T-helper 1 cell treated with Interleukin-12 subunit alpha and Interleukin-12 subunit beta and Interleukin-4 antibody, amounts not matched to agents 30 μg/mL and 1 μg/mL, for 36 hours (primary cell): ENCODE data around the gene HIPK1.

Experiments used
- H3K27ac Mint-ChIP-seq: one replicate; pipeline ENCODE4 v1.8.0; 2021; ENCODE audit warnings: mild to moderate bottlenecking, mixed read lengths
- H3K27me3 Mint-ChIP-seq: one replicate; pipeline ENCODE4 v1.8.0; 2021; ENCODE audit warnings: low read depth, mixed read lengths
- H3K36me3 Mint-ChIP-seq: one replicate; pipeline ENCODE4 v1.8.0; 2021; ENCODE audit warnings: low read depth, mixed read lengths
- H3K4me1 Mint-ChIP-seq: one replicate; pipeline ENCODE4 v1.8.0; 2021; ENCODE audit warnings: low read depth, mixed read lengths
- H3K4me3 Mint-ChIP-seq: one replicate; pipeline ENCODE4 v1.8.0; 2021; ENCODE audit warnings: mild to moderate bottlenecking, moderate library complexity, mixed read lengths
- H3K9me3 Mint-ChIP-seq: one replicate; pipeline ENCODE4 v1.8.0; 2021; ENCODE audit warnings: mixed read lengths

The HIPK1 gene

DNA sequence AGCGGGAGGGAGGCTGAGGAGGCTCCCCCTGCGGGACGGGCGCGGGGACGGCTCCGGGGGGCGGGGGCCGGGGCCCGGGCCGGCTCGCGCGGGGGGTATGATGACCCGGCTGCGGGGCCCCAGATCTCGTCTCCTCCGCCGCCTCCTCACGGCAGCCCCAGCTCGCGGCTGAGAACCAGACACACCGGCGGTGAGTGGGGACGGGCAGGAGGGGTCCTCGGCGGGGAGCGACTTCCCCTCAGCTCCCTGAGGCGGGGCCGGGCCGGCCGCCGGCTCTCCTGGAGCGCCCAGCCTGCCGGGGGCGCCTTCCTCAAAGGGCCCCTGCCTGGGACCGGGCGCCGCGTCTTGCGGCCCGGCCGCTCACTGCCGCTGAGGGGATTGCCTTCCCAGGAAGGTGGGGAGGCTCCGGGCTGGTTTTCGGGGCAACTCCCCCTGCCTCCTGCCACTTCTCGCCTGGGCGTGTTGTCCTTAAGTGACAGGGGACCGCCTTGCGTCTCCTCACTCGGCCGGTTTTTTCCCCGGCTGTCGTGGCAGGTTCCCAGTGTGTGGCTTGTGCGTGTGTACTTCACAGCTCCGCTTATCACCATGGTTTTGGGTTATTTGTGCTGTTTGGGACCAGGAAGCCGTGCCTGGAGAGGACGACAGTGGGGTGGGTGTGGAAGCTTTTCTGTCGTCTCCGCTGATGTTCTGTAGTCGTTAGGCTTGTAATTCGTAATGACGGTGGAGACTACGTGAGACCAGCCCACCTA is 800 bp downstream of the HIPK1 start:
- H3K9me3 Mint-ChIP-seq, result no peaks in the 10 kb centered on the region
- H3K4me3 Mint-ChIP-seq, result peak overlapping the region; percentile 97
- H3K4me1 Mint-ChIP-seq, result peaks cover 49% of the 10 kb centered on the region
- H3K36me3 Mint-ChIP-seq, result peaks cover 13% of the 10 kb centered on the region
- H3K27ac Mint-ChIP-seq, result peak overlapping the region; percentile 95
- no peaks in the 10 kb centered on the region for H3K27me3 Mint-ChIP-seq

DNA sequence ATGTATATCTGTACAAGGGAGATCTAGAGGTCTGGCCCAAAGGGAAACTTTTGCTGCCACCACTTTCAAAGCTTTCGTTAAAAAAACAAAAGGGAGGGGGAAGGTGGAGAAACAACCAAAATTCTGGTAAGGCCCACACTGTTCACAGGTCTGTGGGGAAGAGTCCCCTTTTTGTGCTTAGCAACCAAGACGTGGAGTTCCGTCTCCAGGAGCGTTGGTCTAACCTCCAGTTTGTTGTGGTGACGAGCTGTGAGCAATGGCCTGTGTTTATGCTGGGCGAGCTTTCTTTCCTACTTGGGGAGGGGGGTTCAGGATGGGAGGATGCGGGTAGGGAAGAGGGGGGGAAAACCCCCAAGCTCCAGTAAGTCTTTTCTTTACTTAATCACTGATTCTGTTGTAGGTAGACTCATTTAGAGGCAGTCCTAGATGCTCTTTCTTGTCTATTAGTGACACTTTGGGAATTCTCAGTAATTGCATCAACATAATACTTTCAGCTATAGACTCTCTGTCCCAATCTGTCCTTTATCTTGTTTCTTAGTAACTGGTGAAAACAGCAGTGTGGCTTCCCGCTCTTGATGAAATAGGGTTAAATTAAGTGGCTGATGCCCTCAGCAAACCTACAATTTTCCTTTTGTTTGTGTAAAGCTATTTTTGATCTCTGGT is 1.5 kb downstream of the HIPK1 start:
- H3K27me3 Mint-ChIP-seq, result no peaks in the 10 kb centered on the region
- H3K9me3 Mint-ChIP-seq, result no peaks in the 10 kb centered on the region
- peaks cover 17% of the 10 kb centered on the region for H3K36me3 Mint-ChIP-seq
- H3K4me1 Mint-ChIP-seq, result peaks cover 52% of the 10 kb centered on the region
- H3K4me3 Mint-ChIP-seq, result peak overlapping the region; percentile 97
- peak overlapping the region; percentile 95 for H3K27ac Mint-ChIP-seq

DNA sequence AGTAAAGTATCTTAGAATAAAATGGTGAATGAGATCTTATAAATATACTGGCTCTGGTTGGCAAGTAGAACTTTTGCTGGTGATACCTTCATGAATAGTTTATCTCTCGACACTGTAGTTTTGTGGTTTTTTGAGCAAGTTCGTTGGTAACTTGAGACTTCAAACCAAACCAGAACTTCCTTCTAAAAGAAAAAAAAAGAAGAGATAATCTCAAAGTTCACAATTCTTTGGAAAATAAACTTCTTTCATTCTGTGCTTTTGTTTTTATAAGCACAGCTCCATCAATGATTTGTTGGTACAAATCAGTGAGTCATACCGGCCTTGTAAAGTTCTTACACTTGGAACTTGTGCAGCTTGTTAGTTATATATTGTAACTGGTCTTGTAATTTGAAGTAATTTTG is 2.3 kb downstream of the HIPK1 start:
- H3K36me3 Mint-ChIP-seq, result peaks cover 20% of the 10 kb centered on the region
- H3K4me1 Mint-ChIP-seq, result peaks cover 56% of the 10 kb centered on the region
- peak overlapping the region; percentile 95 for H3K27ac Mint-ChIP-seq
- no peaks in the 10 kb centered on the region for H3K9me3 Mint-ChIP-seq
- peak overlapping the region; percentile 97 for H3K4me3 Mint-ChIP-seq
- no peaks in the 10 kb centered on the region for H3K27me3 Mint-ChIP-seq

DNA sequence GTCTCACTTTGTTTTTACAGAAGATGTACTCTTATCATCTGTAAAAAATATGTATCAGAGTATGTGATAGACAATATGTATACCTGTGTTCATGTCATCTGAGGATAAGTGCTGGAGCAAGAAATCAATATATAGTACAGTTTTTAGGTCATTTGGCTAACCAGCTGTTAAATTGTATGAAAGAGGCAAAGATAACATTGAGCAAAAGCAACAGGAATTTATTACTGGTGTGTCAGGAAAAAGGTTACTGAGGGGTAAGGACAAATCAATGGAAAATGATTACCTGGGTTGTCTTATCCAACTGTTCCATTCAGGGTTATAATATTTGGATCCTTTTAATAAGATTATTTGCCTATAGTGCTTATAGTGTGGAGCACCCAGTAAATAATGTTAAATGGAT is 4.9 kb downstream of the HIPK1 start:
- Mint-ChIP-seq H3K27me3 (no peaks in the 10 kb centered on the region), H3K27ac (no peak overlapping the region), H3K9me3 (no peaks in the 10 kb centered on the region), H3K4me1 (peaks cover 57% of the 10 kb centered on the region), H3K36me3 (peaks cover 26% of the 10 kb centered on the region), H3K4me3 (no peak overlapping the region)

DNA sequence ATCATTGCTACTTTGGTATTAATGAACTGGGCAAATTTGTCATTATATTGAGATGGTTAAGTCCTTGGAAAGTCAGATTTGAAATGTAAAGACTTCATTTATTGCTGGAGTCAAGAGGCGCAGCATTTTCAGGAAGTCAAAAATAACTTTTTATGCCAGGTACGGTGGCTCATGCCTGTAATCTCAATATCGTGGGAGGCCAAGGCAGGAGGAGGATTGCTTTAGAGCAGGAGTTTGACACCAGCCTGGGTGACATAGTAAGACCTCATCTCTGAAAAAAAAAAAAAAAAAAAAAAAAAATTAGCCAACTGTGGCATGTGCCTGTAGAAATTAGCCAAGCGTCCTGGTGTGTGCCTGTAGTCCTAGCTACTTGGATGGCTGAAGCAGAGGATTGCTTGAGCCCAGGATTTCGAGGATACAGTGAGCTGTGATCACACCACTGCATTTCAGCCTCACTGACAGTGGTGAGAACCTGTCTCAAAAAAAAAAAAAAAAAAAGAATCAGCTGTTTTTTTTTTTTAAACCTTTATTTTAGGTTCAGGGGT is 5.5 kb downstream of the HIPK1 start:
- Mint-ChIP-seq H3K36me3 (peaks cover 28% of the 10 kb centered on the region), H3K4me3 (no peak overlapping the region), H3K27ac (no peak overlapping the region)

DNA sequence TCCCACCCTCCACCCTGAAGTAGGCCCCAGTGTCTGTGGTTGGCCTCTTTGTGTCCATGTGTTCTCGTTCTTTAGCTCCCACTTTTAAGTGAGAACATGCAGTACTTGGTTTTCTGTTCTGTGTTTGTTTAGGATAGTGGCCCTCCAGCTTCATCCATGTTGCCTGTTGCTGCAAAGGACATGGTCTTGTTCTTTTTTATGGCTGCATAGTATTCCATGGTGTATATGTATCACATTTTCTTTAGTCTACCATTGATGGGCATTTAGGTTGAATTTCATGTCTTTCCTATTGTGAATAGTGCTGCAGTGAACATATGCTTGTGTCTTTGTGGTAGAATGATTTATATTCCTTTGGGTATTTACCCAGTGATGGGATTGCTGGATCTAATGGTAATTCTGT is 6.1 kb downstream of the HIPK1 start:
- no peak overlapping the region for H3K27ac Mint-ChIP-seq
- H3K9me3 Mint-ChIP-seq, result no peaks in the 10 kb centered on the region
- peaks cover 28% of the 10 kb centered on the region for H3K36me3 Mint-ChIP-seq
- H3K27me3 Mint-ChIP-seq, result no peaks in the 10 kb centered on the region
- H3K4me3 Mint-ChIP-seq, result no peak overlapping the region
- peaks cover 68% of the 10 kb centered on the region for H3K4me1 Mint-ChIP-seq

More for the DNA sequence above, 5.5 kb downstream of the HIPK1 start:
- Mint-ChIP-seq H3K4me1 (peaks cover 63% of the 10 kb centered on the region), H3K9me3 (no peaks in the 10 kb centered on the region), H3K27me3 (no peaks in the 10 kb centered on the region)

DNA sequence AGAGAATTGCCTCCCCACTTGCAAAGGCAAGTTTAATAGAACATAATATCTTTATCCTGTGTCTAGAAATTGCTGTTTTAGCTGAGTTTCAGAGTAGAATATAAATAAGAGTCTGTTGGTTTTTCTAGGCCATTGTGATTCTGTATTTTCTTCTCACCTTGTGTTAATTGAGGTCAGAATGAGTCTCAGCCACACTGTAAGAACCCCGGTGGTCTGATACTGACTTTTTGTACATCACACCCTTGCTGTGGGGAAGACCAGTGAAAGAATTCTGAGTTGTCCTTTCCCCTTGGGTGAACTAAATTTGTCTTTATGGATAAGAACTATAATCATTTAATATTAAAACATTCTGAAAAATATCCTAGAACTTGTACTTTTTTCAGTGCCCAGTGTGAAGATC is 6.8 kb downstream of the HIPK1 start:
- H3K9me3 Mint-ChIP-seq, result no peaks in the 10 kb centered on the region
- H3K4me1 Mint-ChIP-seq, result peaks cover 69% of the 10 kb centered on the region
- H3K27ac Mint-ChIP-seq, result no peak overlapping the region
- H3K4me3 Mint-ChIP-seq, result no peak overlapping the region
- H3K36me3 Mint-ChIP-seq, result peaks cover 36% of the 10 kb centered on the region
- H3K27me3 Mint-ChIP-seq, result no peaks in the 10 kb centered on the region

DNA sequence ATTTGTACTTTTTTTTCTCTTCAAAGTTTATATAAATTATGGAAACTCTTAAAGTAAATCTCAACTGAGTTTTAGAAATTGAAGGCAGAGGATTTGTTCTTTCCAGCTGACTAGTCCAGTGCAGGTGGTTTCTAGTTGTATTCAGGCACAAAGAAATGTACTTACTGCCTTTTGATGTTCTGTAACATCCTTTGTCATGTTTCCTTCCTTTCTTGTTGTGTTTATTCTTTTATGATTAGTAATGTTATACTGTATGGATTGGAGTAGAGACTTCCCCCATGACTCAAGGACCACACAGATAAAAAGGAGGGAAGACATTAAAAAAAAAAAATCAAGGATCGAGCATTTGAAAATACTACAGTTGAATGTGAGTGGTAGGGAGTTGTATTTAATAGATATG is 8.0 kb downstream of the HIPK1 start:
- no peaks in the 10 kb centered on the region for H3K27me3 Mint-ChIP-seq
- H3K4me3 Mint-ChIP-seq, result peak overlapping the region; percentile 32
- H3K4me1 Mint-ChIP-seq, result peaks cover 65% of the 10 kb centered on the region
- no peaks in the 10 kb centered on the region for H3K9me3 Mint-ChIP-seq
- peak overlapping the region; percentile 42 for H3K27ac Mint-ChIP-seq
- H3K36me3 Mint-ChIP-seq, result peaks cover 41% of the 10 kb centered on the region

DNA sequence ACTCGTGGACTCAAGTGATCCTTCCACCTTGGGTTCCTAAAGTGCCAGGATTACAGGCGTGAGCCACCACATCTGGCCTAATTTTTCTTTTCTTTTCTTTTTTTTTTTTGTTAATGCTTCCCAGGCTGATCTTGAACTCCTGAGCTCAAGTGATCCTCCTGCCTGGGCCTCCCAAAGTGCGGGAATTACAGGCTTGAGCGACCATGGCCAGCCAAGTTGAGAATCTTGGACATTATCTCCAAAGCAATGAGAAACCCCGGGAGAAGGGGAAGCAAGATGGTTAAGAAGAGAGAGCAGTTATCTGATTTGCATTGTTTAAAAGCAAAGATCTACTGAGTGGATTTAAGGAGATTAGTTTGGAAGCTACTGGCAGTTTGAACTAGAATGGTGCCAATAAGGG is 9.1 kb downstream of the HIPK1 start:
- Mint-ChIP-seq H3K27ac (peak overlapping the region; percentile 69), H3K4me3 (no peak overlapping the region), H3K36me3 (peaks cover 39% of the 10 kb centered on the region), H3K9me3 (peaks cover 1% of the 10 kb centered on the region), H3K27me3 (no peaks in the 10 kb centered on the region), H3K4me1 (peaks cover 59% of the 10 kb centered on the region)

DNA sequence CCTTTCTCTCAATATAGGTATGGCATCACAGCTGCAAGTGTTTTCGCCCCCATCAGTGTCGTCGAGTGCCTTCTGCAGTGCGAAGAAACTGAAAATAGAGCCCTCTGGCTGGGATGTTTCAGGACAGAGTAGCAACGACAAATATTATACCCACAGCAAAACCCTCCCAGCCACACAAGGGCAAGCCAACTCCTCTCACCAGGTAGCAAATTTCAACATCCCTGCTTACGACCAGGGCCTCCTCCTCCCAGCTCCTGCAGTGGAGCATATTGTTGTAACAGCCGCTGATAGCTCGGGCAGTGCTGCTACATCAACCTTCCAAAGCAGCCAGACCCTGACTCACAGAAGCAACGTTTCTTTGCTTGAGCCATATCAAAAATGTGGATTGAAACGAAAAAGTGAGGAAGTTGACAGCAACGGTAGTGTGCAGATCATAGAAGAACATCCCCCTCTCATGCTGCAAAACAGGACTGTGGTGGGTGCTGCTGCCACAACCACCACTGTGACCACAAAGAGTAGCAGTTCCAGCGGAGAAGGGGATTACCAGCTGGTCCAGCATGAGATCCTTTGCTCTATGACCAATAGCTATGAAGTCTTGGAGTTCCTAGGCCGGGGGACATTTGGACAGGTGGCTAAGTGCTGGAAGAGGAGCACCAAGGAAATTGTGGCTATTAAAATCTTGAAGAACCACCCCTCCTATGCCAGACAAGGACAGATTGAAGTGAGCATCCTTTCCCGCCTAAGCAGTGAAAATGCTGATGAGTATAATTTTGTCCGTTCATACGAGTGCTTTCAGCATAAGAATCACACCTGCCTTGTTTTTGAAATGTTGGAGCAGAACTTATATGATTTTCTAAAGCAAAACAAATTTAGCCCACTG is 11.5 kb downstream of the HIPK1 start:
- peaks cover 49% of the 10 kb centered on the region for H3K4me1 Mint-ChIP-seq
- no peaks in the 10 kb centered on the region for H3K27me3 Mint-ChIP-seq

DNA sequence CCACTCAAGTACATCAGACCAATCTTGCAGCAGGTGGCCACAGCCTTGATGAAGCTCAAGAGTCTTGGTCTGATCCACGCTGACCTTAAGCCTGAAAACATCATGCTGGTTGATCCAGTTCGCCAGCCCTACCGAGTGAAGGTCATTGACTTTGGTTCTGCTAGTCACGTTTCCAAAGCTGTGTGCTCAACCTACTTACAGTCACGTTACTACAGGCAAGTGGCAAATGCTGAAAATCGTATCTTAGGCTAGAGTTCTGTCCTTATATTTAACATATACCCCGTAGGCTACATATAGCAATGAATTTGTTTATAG is 12.1 kb downstream of the HIPK1 start:
- peaks cover 45% of the 10 kb centered on the region for H3K36me3 Mint-ChIP-seq
- peak overlapping the region; percentile 90 for H3K27ac Mint-ChIP-seq
- peaks cover 48% of the 10 kb centered on the region for H3K4me1 Mint-ChIP-seq
- H3K27me3 Mint-ChIP-seq, result no peaks in the 10 kb centered on the region
- peaks cover 3% of the 10 kb centered on the region for H3K9me3 Mint-ChIP-seq
- no peak overlapping the region for H3K4me3 Mint-ChIP-seq

More for the DNA sequence above, 11.5 kb downstream of the HIPK1 start:
- Mint-ChIP-seq H3K4me3 (peak overlapping the region; percentile 67), H3K9me3 (peaks cover 3% of the 10 kb centered on the region), H3K36me3 (peaks cover 46% of the 10 kb centered on the region), H3K27ac (peak overlapping the region; percentile 90)

DNA sequence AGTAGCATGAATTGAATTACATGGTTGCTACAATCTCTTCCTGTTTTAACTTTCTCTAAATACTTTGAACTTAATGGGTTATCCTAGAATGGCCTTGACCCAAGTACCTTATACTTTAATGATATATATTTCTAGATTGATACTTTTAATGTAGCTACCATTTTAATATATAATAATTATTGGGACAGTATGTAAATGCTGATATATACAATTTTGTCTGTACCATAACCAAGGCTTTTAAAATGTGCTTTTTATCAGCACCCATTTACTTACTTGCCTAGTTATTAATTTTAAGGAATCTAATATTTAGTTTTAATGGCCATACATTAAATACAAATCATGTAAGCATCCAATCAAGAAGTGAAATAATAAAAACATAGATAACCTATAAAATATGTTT is 13.4 kb downstream of the HIPK1 start:
- Mint-ChIP-seq H3K27me3 (no peaks in the 10 kb centered on the region), H3K4me1 (peaks cover 55% of the 10 kb centered on the region), H3K9me3 (peaks cover 3% of the 10 kb centered on the region), H3K4me3 (no peak overlapping the region), H3K36me3 (peaks cover 41% of the 10 kb centered on the region), H3K27ac (no peak overlapping the region)

DNA sequence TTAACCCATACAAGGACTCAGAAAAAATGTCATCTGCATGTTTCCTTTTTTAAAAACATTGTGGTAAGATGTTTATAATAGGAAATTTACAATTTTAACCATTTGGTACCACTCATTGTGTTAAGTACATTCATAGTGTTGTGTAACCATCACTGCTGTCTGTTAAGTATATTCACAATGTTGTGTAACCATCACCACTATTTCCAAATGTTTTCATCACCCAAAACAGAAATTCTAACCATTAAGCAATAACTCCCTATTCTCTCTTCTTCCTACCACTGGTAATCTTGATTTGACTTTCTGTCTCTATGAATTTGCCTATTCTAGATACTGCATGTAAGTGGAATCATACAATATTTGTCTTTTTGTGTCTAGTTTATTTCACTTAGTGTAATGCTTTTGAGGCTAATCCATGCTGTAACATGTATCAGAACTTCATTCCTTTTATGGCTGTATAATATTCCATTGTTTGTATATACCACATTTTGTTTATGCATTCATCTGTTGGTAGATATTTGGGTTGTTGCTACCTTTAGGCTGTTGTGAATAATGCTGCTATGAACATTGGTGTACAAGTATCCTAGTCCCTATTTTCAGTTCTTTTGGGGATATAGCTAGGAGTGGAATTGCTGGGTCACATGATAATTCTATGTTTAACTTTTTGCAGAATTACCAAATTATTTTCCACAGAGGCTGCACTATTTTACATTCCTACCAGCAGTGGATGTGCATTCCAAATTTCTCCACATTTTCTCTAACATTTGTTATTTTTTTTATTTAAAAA is 14.1 kb downstream of the HIPK1 start:
- Mint-ChIP-seq H3K36me3 (peaks cover 39% of the 10 kb centered on the region), H3K4me3 (no peak overlapping the region), H3K4me1 (peaks cover 57% of the 10 kb centered on the region), H3K9me3 (peaks cover 3% of the 10 kb centered on the region), H3K27ac (no peak overlapping the region), H3K27me3 (no peaks in the 10 kb centered on the region)

DNA sequence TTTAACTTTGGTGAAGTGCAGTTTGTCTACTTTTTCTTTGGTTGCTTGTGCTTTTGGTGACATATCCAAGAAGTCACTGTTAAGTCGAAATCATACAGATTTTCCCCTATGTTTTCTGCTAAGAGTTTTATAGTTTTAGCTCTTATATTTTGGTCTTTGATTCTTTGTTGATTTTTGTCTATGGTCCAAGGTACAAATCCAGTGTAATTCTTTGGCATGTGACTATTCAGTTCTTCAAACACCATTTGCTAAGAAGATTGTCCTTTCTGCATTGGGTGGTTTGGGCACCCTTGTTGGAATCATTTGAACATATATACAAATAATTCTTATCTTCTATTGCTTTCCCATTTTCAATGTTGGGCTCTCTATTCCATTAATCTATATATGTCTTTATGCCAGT is 16.2 kb downstream of the HIPK1 start:
- H3K9me3 Mint-ChIP-seq, result peaks cover 3% of the 10 kb centered on the region
- no peak overlapping the region for H3K27ac Mint-ChIP-seq
- H3K27me3 Mint-ChIP-seq, result no peaks in the 10 kb centered on the region
- no peak overlapping the region for H3K4me3 Mint-ChIP-seq
- peaks cover 44% of the 10 kb centered on the region for H3K4me1 Mint-ChIP-seq
- H3K36me3 Mint-ChIP-seq, result peaks cover 41% of the 10 kb centered on the region
